Loucy (cell line): Measurements from ENCODE around the gene ABHD11.

Source experiments
- H2AFZ ChIP-seq: fragments of 200-600 bp; sonication (generic); 2 replicates; pipeline ENCODE4 v1.6.0; 2016; ENCODE audit warnings: antibody characterized with exemption, mild to moderate bottlenecking, low read length, moderate library complexity
- H3F3A ChIP-seq: fragments of 200-600 bp; 2 replicates; pipeline ENCODE4 v1.6.0; 2016; ENCODE audit warnings: antibody characterized with exemption, low read depth, mild to moderate bottlenecking
- H3K27me3 ChIP-seq: fragments of 200-600 bp; sonication (generic); 2 replicates; pipeline ENCODE4 v1.6.1; 2014; ENCODE audit warnings: low read length, mild to moderate bottlenecking; ENCODE audit not compliant: insufficient read depth, poor library complexity, severe bottlenecking
- H3K36me3 ChIP-seq: fragments of 200-600 bp; sonication (generic); 2 replicates; pipeline ENCODE4 v1.6.1; 2016; ENCODE audit warnings: low read length; ENCODE audit not compliant: insufficient read depth
- H3K4me1 ChIP-seq: fragments of 200-600 bp; sonication (generic); 2 replicates; pipeline ENCODE4 v1.5.1; 2014; ENCODE audit warnings: low read length, mild to moderate bottlenecking; ENCODE audit not compliant: insufficient read depth, poor library complexity, severe bottlenecking
- H3K4me2 ChIP-seq: fragments of 200-600 bp; sonication (generic); 2 replicates; pipeline ENCODE4 v1.6.0; 2014; ENCODE audit warnings: antibody characterized with exemption, low read length, low read depth, mild to moderate bottlenecking; ENCODE audit not compliant: poor library complexity, severe bottlenecking
- H3K4me3 ChIP-seq: fragments of 200-600 bp; sonication (generic); 2 replicates; pipeline ENCODE4 v1.5.1; 2014; ENCODE audit warnings: low read length, mild to moderate bottlenecking, mixed read lengths; ENCODE audit not compliant: poor library complexity, severe bottlenecking
- H3K79me2 ChIP-seq: fragments of 200-600 bp; sonication (generic); 2 replicates; pipeline ENCODE4 v1.6.1; 2014; ENCODE audit warnings: low read length; ENCODE audit not compliant: insufficient read depth
- H3K9ac ChIP-seq: fragments of 200-600 bp; sonication (generic); 2 replicates; pipeline ENCODE4 v1.6.0; 2014; ENCODE audit warnings: mild to moderate bottlenecking, low read depth, low read length, moderate library complexity; ENCODE audit not compliant: poor library complexity, severe bottlenecking
- H3K9me2 ChIP-seq: fragments of 200-600 bp; sonication (generic); replicated peaks from 2 replicates; pipeline ENCODE4 v1.6.1; 2016; ENCODE audit warnings: low read depth, low read length, mixed read lengths
- H3K9me3 ChIP-seq: fragments of 200-600 bp; sonication (generic); 2 replicates; pipeline ENCODE4 v1.6.1; 2014; ENCODE audit warnings: mild to moderate bottlenecking, antibody characterized with exemption, low read length, low read depth; ENCODE audit not compliant: insufficient read depth
- H4K20me1 ChIP-seq: fragments of 200-600 bp; sonication (generic); 2 replicates; pipeline ENCODE4 v1.6.0; 2014; ENCODE audit warnings: antibody characterized with exemption, low read length, mild to moderate bottlenecking; ENCODE audit not compliant: insufficient read depth, poor library complexity, severe bottlenecking
- EZH2phosphoT487 ChIP-seq: fragments of 200-600 bp; IDR thresholded peaks from 2 replicates; pipeline ENCODE4 v1.6.1; 2018; ENCODE audit warnings: antibody characterized with exemption, mild to moderate bottlenecking, moderate library complexity, borderline replicate concordance
- TF ChIP-seq, protein P1 (sequence below): fragments of 200-600 bp; sonication (generic); conservative IDR thresholded peaks from 2 replicates; pipeline ENCODE4 v1.5.1; 2014; ENCODE audit warnings: mild to moderate bottlenecking, antibody characterized with exemption, low read length

ABHD11 gene

DNA sequence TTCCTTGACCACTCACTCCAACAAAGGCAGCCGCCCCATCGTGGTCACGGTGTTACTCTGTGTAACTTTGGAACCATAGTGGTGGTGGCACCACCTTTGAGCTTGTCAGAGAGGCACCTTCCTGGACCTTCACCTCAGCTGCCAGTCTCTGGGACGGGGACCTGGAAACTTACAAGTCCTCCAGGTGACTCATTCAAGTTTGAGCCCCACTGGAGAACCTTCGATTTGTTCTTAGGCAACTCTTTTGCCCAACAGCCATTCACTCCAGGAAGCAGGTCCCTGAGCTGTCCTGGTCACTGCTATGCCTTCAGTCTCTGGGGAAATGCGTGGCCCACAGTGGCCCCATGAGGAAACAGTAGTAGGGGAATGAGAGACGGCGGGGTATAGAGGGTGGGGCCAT is 36.4 kb downstream of the ABHD11 start:
- Histone ChIP-seq H3K4me3 (no peak overlapping the region), H3K9ac (no peak overlapping the region), H3K4me1 (no peaks in the 10 kb centered on the region), H3K9me2 (no peaks in the 10 kb centered on the region), H3K4me2 (no peak overlapping the region), H3K9me3 (no peaks in the 10 kb centered on the region), H3K27me3 (no peaks in the 10 kb centered on the region), H3K36me3 (peaks cover 18% of the 10 kb centered on the region; the same call in 1 of the 2 replicates), H3K79me2 (no peaks in the 10 kb centered on the region), H3F3A (no peaks in the 10 kb centered on the region), H4K20me1 (no peaks in the 10 kb centered on the region), H2AFZ (no peak overlapping the region)
- TF ChIP-seq EZH2phosphoT487, result no peak
- TF ChIP-seq, protein P1, sequence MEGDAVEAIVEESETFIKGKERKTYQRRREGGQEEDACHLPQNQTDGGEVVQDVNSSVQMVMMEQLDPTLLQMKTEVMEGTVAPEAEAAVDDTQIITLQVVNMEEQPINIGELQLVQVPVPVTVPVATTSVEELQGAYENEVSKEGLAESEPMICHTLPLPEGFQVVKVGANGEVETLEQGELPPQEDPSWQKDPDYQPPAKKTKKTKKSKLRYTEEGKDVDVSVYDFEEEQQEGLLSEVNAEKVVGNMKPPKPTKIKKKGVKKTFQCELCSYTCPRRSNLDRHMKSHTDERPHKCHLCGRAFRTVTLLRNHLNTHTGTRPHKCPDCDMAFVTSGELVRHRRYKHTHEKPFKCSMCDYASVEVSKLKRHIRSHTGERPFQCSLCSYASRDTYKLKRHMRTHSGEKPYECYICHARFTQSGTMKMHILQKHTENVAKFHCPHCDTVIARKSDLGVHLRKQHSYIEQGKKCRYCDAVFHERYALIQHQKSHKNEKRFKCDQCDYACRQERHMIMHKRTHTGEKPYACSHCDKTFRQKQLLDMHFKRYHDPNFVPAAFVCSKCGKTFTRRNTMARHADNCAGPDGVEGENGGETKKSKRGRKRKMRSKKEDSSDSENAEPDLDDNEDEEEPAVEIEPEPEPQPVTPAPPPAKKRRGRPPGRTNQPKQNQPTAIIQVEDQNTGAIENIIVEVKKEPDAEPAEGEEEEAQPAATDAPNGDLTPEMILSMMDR, result no peak

DNA sequence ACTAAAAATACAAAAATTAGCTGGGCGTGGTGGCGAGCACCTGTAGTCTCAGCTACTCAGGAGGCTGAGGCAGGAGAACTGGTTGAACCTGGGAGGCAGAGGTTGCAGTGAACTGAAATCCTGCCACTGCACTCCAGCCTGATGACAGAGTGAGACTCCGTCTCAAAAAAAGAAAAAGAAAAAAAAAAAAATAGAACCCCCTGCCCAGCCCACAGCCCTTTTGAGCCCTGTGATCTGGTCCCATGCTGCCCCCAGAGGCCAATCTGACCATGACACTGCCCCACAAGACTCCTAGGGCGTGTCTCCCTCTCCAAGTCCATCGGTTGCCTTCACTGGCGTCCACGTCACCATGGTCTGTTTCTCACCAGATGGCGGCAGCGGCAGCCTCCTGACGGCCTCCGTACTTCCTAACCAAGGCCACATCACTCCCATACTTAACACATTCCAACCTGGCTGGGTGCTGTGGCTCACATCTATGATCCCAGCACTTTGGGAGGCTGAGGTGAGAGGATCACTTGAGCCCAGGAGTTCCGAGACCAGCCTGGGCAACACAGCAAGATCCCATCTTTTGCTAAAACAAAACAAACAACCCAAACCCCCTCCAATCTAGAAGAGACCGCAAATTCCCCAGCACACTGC is 37.1 kb downstream of the ABHD11 start:
- Histone ChIP-seq H2AFZ (no peak overlapping the region), H3K4me3 (no peak overlapping the region), H4K20me1 (no peaks in the 10 kb centered on the region), H3K36me3 (peaks cover 24% of the 10 kb centered on the region; the same call in 1 of the 2 replicates), H3K4me2 (no peak overlapping the region), H3K9me2 (no peaks in the 10 kb centered on the region), H3F3A (no peaks in the 10 kb centered on the region), H3K9ac (no peak overlapping the region), H3K79me2 (no peaks in the 10 kb centered on the region), H3K9me3 (no peaks in the 10 kb centered on the region), H3K27me3 (no peaks in the 10 kb centered on the region), H3K4me1 (no peaks in the 10 kb centered on the region)
- TF ChIP-seq, protein P1, result peak; percentile 64
- no peak for TF ChIP-seq EZH2phosphoT487

DNA sequence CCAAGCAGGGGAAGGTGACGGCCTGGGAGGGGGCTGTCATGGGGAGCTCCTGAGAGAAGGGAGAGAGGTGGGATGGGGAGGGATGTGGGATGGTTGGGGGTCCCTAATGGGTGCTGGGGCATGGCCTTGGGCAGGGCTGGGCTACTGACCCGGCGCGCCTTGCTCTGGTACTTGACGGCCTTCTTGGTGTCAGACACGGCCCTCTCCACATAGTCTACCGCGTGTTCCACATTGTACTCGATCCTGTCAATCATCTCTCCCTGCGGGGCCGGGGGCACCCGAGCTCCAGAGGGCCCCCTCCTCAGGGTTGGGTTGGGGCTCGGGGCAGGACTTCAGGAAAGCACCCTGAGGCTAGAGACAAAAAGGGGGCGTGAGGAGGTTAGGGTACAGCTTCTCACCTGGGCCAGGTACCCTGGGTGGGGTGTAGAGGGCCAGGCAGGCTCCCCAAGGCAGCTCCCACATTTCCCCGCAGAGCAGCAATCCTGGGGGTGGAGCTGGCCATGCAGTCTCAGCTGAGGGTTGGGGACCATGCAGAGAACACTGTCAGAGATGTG is 37.9 kb downstream of the ABHD11 start:
- no peak overlapping the region for H3K4me2 ChIP-seq
- no peaks in the 10 kb centered on the region for H3K79me2 ChIP-seq
- peaks cover 32% of the 10 kb centered on the region; the same call in 1 of the 2 replicates for H3K36me3 ChIP-seq
- H3K4me1 ChIP-seq, result no peaks in the 10 kb centered on the region
- no peak overlapping the region for H3K9ac ChIP-seq
- no peak overlapping the region for H3K4me3 ChIP-seq
- no peaks in the 10 kb centered on the region for H3K9me3 ChIP-seq
- H4K20me1 ChIP-seq, result no peaks in the 10 kb centered on the region
- H3F3A ChIP-seq, result no peaks in the 10 kb centered on the region
- no peaks in the 10 kb centered on the region for H3K9me2 ChIP-seq
- H2AFZ ChIP-seq, result no peak overlapping the region
- TF ChIP-seq, protein P1, result no peak
- TF ChIP-seq EZH2phosphoT487, result no peak
- no peaks in the 10 kb centered on the region for H3K27me3 ChIP-seq
